Ovary (tissue), 9 donors: ENCODE data around the gene GOLGA7B. TPM values are rescaled to one million over a fixed set of nuclear protein-coding genes. Genes with fewer than 3 reads are reported as not detected.

Experiments used
- DNase-seq, 5 donors: peaks; one replicate each; pipeline ENCODE4 v3.0.0-alpha.2; 2019 to 2020
- H3K27ac ChIP-seq, 2 donors: fragments of 200-600 bp; one replicate each; pipeline versions ENCODE4 v1.5.1 to v1.8.0; 2019 to 2022
- H3K27me3 ChIP-seq: fragments of 200-600 bp; one replicate; pipeline ENCODE4 v1.8.0; 2022
- H3K36me3 ChIP-seq: fragments of 200-600 bp; sonication (generic); one replicate; pipeline ENCODE4 v1.5.1; 2019
- H3K4me1 ChIP-seq: one replicate; pipeline ENCODE4 v1.8.1; 2013; ENCODE audit warnings: mild to moderate bottlenecking, moderate library complexity; ENCODE audit not compliant: insufficient read depth
- H3K4me3 ChIP-seq: fragments of 200-600 bp; sonication (generic); one replicate; pipeline ENCODE4 v1.5.1; 2017
- H3K9me3 ChIP-seq, 2 donors: fragments of 200-600 bp in 1 of 2; sonication (generic) in 1 of 2; one replicate each; pipeline versions ENCODE4 v1.5.1 to v1.8.1; 2013 to 2019; ENCODE audit warnings: mild to moderate bottlenecking in 1 of 2, moderate library complexity in 1 of 2
- CTCF ChIP-seq, 3 donors: fragments of 450-650 bp in 2 of 3; fragments of 200-600 bp in 1 of 3; IDR thresholded peaks; one replicate each; pipeline versions ENCODE4 v1.5.1 to v1.8.0; 2016 to 2022; ENCODE audit warnings: antibody characterized with exemption in 3 of 3, mild to moderate bottlenecking in 1 of 3
- EP300 ChIP-seq: sonication (generic); formaldehyde crosslinking; IDR thresholded peaks from one replicate; pipeline ENCODE4 v1.6.1; 2017; ENCODE audit warnings: antibody characterized with exemption
- POLR2A ChIP-seq: fragments of 450-650 bp; IDR thresholded peaks from one replicate; pipeline ENCODE4 v1.6.1; 2017; ENCODE audit warnings: antibody characterized with exemption, mild to moderate bottlenecking, moderate library complexity
- WGBS, 3 donors: extraction: QIAGEN DNeasy Blood & Tissue Kit in 1 of 3; methylation state at CpG; one replicate each; pipeline versions ENCODE4 v1.1.5 to v1.1.7; 2013 to 2017; 5-methylcytosine and 5-hydroxymethylcytosine counted together
- intact Hi-C, 4 donors: fragments of 100-400 bp; cut with DNase I; formaldehyde crosslinking; loops; one replicate each; pipeline versions ENCODE4 v1.11.0 to v1.15.1; 2022 to 2023
- polyA plus RNA-seq, 2 donors: library from polyadenylated mRNA; stranded (reverse); fragments of 200-250 nt in 1 of 2; fragments of 350-450 nt in 1 of 2; fragmentation: Illumina TruSeq in 1 of 2; extraction: RNeasy Lipid Tissue Mini Kit (QIAGEN cat#74804) in 1 of 2; gene quantifications; one replicate each; pipeline ENCODE4 v1.2.3, GENCODE V29; 2013 to 2014
- total RNA-seq, 7 donors: library from RNA; depleted of rRNA in 2 of 7; stranded (reverse); fragments of >200 nt in 2 of 7; fragmentation: NEBNext Ultra II Directional in 3 of 7; extraction: Animal tissue kit (Norgen Biotek cat#: 25700) in 3 of 7; gene quantifications; one replicate each; pipeline versions ENCODE4 v1.1.0 to v1.2.4, GENCODE V29; 2016 to 2023
- donor health status: DM: no; HTN: no; CAD: no; lungs with moderate emphysema.
- donor health status: DM: no; HTN: no; CAD: no.
- donor health status: Bipolar disorder and iron deficiency.
- donor health status: DM: yes; HTN: yes; CAD: no.
- donor health status: DM: no; HTN: no; CAD: no.
- donor health status: DM: yes; HTN: yes; CAD: no.

The GOLGA7B gene
- total and polyA plus RNA-seq, 9 donors = under 0.01 to 0.30 (median 0.05) TPM; not detected in 2

GRCh38 chr10:97875391-97875790 lies 25.7 kb downstream of the GOLGA7B start:
- H3K36me3 ChIP-seq = no peaks in the 10 kb centered on the region
- intact Hi-C loops = no loop called here
- H3K27ac ChIP-seq = no peak overlapping the region
- H3K4me1 ChIP-seq = no peaks in the 10 kb centered on the region
- H3K27me3 ChIP-seq = no peaks in the 10 kb centered on the region
- TF ChIP-seq EP300 = no peak
- TF ChIP-seq POLR2A = no peak
- TF ChIP-seq CTCF (IDR thresholded peaks at IDR 0.05) = no peak
- H3K4me3 ChIP-seq = no peak overlapping the region
- DNase-seq = no peak
- H3K9me3 ChIP-seq = no peaks in the 10 kb centered on the region
- 74 to 82% (median 75%) methylated on average over 7 of the region's 7 CpGs for WGBS, 3 donors

- H3K36me3 ChIP-seq = no peaks in the 10 kb centered on the region
- DNase-seq = no peak
- no peak for TF ChIP-seq CTCF (IDR thresholded peaks at IDR 0.05)
- TF ChIP-seq EP300 = no peak
- no peak for TF ChIP-seq POLR2A
- WGBS, 3 donors = 34 to 39% (median 37%) methylated on average over 4 of the region's 4 CpGs
- H3K27ac ChIP-seq = no peak overlapping the region
- intact Hi-C loops = no loop called here
- H3K4me3 ChIP-seq = no peak overlapping the region
- no peaks in the 10 kb centered on the region for H3K9me3 ChIP-seq
- no peaks in the 10 kb centered on the region for H3K4me1 ChIP-seq
- no peaks in the 10 kb centered on the region for H3K27me3 ChIP-seq
Measured at GRCh38 chr10:97876402-97876801, 26.8 kb downstream of the GOLGA7B start.

GRCh38 chr10:97879241-97879640 lies 29.6 kb downstream of the GOLGA7B start:
- intact Hi-C loops = no loop called here
- Histone ChIP-seq H3K4me1 (no peaks in the 10 kb centered on the region), H3K36me3 (no peaks in the 10 kb centered on the region), H3K27ac (no peak overlapping the region), H3K4me3 (no peak overlapping the region), H3K9me3 (no peaks in the 10 kb centered on the region), H3K27me3 (no peaks in the 10 kb centered on the region)
- 77 to 86% (median 86%) methylated on average over 5 of the region's 5 CpGs for WGBS, 3 donors
- no peak for TF ChIP-seq CTCF (IDR thresholded peaks at IDR 0.05)
- no peak for TF ChIP-seq POLR2A
- TF ChIP-seq EP300 = no peak
- no peak for DNase-seq

- no peaks in the 10 kb centered on the region for H3K36me3 ChIP-seq
- H3K4me3 ChIP-seq = no peak overlapping the region
- no peaks in the 10 kb centered on the region for H3K4me1 ChIP-seq
- H3K27me3 ChIP-seq = no peaks in the 10 kb centered on the region
- DNase-seq = no peak
- 85 to 92% (median 89%) methylated on average over 10 of the region's 10 CpGs for WGBS, 3 donors
- no peaks in the 10 kb centered on the region for H3K9me3 ChIP-seq
- H3K27ac ChIP-seq = no peak overlapping the region
- intact Hi-C loops = no loop called here
- TF ChIP-seq EP300 (no peak), CTCF (IDR thresholded peaks at IDR 0.05) (no peak), POLR2A (no peak)
Measured at GRCh38 chr10:97880109-97880508, 30.5 kb downstream of the GOLGA7B start.
